ENCODE results near the gene MAD1L1.

MAD1L1 gene

DNA sequence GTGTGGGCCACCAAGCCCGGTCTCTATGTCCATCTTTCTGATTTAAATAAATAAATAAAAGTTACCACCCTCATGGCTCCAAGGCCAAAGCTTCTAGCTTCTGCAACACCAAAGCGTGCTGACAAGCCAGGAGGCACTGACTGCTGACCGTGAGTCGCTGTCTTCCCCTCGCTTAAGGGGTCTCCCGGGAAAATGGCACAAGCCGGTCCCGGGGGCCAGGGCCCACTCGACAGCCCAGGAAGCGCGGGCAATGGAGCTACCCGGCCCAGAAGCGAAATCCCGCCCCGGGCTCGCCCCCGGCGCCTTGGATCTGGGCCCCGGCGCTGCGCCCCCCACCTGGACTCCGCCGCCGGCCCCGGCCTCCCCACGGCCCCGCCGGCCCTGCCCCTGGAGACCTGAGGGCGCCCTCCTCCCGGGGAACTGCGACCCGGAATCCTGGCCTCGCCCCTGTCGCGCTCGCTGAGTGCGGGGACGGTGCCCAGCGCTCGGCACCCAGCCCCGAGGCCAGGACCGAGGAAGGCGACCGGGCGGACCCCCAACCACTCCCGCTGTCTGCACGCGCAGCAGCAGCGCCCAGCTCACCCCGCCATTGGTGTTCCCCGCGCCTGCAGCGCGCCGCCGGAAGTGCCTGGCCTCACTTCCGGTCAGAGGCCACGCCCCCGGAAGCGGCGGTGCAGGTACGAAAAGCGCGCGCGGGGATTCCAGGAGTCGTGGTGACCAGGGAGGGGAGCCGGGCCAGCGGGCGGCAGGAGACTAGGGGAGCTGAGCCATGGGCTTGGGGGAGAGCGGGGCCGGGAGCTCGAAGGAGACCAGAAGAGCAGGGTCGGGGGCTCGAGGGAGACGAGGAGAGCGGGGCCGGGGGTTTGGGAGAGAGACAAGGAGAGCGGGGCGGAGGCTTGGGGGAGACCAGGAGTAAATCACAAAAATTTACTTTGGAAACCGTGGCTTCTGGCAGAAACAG is 9.1 kb upstream of the MAD1L1 start, which contains the start of the genes MRM2 and NUDT1:
TSS of gene MRM2 (minus strand) at position 626 of the 961 bp plus-strand sequence. CDS start at position 590, 36 bp downstream.
TSS of gene NUDT1 (plus strand) at position 647 of the 961 bp plus-strand sequence. CDS start 2,349 bp downstream, outside the sequence.
- DNase-seq (ENCODE audit: low read depth): peak; percentile 51

- DNase-seq (ENCODE audit: low read depth): no peak
Observed at GRCh38 chr7:2239242-2239641, 6.5 kb upstream of the MAD1L1 start.

DNA sequence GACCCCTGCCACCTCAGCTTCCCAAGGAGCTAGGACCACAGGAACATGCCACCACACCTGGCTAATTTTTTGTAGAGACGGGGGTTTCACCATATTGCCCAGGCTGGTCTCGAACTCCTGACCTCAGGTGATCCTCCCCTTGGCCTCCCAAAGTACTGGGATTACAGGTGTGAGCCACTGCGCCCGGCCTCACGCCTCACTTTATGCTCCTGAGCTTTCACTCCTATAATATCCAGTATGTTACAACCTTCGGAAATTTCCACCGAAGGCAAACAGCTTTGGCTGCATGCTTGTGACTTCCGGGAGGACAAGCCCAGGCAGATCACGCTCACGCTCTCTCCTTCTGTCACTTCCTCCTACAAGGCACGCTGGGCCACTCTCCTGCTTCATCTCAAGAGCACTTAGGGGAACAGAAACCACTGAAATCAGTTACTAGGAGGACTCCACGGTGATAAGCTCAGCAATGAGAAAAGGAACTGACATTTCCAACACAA is 4.4 kb upstream of the MAD1L1 start:
- DNase-seq (ENCODE audit: low read depth): no peak

- no peak for DNase-seq (ENCODE audit: low read depth)
Observed at GRCh38 chr7:2233926-2234325, 1.2 kb upstream of the MAD1L1 start.

- DNase-seq (ENCODE audit: low read depth): no peak
Observed at GRCh38 chr7:2231992-2232765, 566 bp downstream of the MAD1L1 start.

DNA sequence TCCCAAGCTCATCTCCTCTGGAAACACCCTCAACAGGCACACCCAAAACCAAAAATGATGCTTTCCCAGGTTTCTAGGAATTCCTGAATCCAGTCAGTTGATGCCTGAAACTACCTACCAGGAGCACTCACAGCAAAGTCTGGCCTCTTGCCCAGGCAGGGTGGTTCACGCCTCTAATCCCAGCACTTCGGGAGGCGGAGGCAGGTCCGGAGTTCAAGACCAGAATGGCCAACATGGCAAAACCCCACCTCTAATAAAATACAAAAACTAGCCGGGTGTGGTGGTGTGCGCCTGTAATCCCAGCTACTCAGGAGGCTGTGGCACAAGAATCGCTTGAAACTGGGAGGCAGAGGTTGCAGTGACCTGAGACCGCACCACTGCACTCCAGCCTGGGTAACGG is 1.9 kb downstream of the MAD1L1 start:
- DNase-seq (ENCODE audit: low read depth): no peak

- DNase-seq (ENCODE audit: low read depth): no peak
Observed at GRCh38 chr7:2230226-2230625, 2.5 kb downstream of the MAD1L1 start.

- no peak for DNase-seq (ENCODE audit: low read depth)
Observed at GRCh38 chr7:2229467-2229866, 3.3 kb downstream of the MAD1L1 start.

DNA sequence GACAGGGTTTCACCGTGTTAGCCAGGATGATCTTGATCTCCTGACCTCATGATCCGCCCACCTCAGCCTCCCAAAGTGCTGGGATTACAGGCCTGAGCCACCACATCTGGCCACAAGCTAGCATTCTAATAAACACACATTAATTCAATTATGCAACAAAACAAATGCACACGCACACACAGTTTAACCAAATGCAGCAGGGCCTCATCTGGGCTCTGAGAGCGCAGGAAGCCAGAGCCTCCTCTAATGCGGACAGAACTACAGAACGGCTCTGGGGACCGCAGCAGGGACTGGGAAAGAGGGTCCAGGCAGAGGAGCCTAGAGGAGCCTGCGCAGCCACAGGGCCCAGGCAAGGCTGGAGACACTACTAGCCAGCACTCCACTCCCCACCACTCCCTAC is 3.8 kb downstream of the MAD1L1 start:
- no peak for DNase-seq (ENCODE audit: low read depth)

- DNase-seq (ENCODE audit: low read depth): no peak
Observed at GRCh38 chr7:2227699-2228098, 5.0 kb downstream of the MAD1L1 start.

DNA sequence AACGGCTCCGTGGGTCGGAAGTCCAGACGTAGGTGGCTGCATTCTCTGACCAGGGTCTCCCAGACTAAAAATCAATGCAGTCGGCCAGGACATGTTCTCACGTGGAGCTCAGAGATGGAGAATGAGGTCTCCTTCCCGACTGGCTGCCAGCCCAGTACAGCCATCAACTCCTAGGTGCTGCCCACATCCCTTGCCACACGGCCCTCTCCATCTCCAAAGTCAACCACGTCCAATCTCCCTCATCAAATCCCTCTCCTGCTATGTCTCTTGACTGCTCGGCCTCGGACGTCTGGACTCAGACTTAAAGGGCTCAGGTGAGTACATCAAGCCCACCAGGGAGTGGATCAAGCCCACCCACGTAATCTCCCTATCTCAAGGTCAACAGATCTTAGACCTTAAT is 6.9 kb downstream of the MAD1L1 start:
- DNase-seq (ENCODE audit: low read depth): no peak

- no peak for DNase-seq (ENCODE audit: low read depth)
Observed at GRCh38 chr7:2225336-2225735, 7.4 kb downstream of the MAD1L1 start.

GRCh38 chr7:2224934-2225333 is 7.8 kb downstream of the MAD1L1 start:
- no peak for DNase-seq (ENCODE audit: low read depth)

- no peak for DNase-seq (ENCODE audit: low read depth)
Observed at GRCh38 chr7:2224491-2224928, 8.2 kb downstream of the MAD1L1 start.

DNA sequence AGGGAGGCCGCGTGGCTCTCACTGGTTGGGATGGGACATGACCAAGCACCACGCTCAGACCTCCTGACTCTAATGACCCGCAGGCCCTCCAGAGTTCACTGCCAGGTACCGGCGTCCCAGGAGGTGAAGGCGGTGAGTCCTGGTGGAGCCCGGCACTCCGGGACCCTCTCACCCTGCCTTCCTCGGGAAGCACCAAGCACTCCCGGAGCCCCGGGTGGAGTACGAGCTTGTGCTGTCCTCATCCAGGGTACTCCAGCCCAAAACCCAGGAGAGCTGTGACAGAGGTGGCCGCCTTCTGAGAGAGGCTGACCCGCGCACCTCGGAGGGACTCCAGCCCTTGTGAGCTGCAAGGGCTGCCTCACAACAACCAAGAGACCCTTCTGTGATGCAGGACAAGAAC is 9.4 kb downstream of the MAD1L1 start:
- DNase-seq (ENCODE audit: low read depth): no peak

- no peak for DNase-seq (ENCODE audit: low read depth)
Observed at GRCh38 chr7:2222516-2222915, 10.2 kb downstream of the MAD1L1 start.

GRCh38 chr7:2220954-2221353 is 11.8 kb downstream of the MAD1L1 start:
- no peak for DNase-seq (ENCODE audit: low read depth)

DNA sequence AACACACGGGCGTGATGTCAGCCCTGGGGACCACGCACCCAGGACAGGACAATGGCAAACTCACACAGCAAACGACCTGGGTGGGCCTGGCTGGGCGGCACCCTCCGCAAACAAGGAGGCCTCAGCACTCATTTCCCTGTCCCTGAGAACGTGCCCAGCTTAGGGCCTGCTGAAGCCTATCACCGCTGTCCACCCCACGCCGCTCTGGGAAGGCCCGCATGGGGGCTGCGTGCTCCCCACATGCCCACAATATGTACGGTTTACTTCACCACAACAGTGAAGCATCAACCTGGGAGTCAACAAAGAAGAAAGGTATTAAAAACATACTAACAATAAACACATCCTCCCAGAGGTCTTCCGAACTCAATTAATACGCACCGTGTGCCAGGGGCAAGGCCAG is 12.2 kb downstream of the MAD1L1 start:
- DNase-seq (ENCODE audit: low read depth): no peak

DNA sequence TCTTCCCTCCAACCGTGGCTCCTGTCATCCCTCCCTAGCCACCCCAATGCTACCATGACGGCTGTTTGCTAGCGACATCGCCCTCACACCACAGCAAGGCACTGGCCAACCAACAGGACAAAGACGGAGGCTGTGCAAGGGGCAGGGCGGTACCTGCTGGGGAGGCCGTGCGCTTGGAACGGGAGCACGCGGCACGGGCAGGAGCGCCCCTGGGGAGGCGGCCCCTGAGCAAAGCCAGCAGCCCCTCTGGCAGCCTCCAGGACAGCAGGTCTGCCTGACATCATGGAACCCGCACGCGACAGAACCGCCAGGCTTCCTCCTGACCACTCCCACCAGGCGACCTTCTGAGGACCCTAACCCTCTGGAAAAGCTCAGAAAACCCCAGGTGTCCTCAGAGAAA is 12.7 kb downstream of the MAD1L1 start:
- no peak for DNase-seq (ENCODE audit: low read depth)

DNA sequence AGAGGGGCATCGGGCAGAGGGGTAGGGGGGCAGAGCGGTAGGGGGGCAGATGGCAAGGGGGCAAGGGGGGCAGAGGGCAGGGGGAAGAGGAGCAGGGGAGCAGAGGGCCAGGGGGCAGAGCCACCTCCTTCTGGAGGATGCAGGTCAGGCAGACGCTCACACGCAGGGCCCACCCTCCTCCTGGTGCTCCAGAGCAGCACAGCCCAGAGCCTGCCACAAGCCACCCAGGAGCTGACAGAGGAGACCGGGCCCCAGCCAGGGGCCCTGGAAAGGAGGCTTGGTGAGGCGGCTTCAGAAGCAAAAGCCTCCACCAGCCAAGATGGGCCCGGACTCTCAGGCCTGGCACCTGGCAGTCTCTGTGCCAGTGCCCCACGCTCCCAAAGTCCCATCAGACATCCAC is 13.1 kb downstream of the MAD1L1 start:
- no peak for DNase-seq (ENCODE audit: low read depth)

DNA sequence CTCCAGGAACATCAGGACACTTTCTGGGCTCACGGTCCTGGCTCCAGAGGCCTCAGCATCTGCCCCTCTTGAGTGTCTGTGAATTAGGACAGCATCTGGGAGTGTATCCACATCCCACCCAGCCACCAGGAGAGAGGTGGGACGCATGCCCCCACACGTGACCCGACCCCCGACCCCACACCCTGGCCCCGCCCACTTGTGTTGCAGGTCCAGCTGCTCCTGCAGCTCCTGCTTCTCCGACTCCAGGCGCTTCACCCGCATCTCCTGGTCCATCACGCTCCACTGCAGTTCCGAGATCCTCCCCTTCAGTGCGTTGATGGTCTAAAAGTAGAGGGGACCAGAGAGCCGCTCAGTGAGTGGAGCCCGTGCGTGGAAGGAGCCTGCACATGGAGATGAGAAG is 13.6 kb downstream of the MAD1L1 start:
- no peak for DNase-seq (ENCODE audit: low read depth)

DNA sequence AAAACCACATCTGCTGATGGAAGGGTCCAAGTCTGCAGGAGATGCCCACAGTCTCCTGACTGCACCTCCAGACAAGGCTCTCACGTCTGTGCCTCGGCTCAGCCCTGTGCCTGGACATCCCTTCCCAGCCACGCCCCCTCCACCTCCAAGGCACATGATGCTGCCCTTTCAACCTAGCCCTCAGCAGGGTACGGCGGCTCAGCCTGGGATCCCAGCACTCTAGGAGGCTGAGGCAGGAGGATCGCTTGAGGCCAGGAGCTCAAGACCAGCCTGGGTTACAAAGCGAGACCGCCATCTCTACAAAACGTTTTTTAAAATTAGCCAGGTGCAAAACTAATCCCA is 14.3 kb downstream of the MAD1L1 start:
- no peak for DNase-seq (ENCODE audit: low read depth)

Measured in stimulated activated CD8-positive, alpha-beta memory T cell treated with anti-CD3 and anti-CD28 coated beads, Interleukin-12 subunit alpha, Interleukin-12 subunit beta, amount 100 ng/mL, for 1 hour (primary cell).